Esophagus squamous epithelium (tissue), 4 donors: ENCODE data around the gene TRIM29.

ENCODE experiments used
- POLR2A ChIP-seq, 4 donors: fragments of 450-650 bp; IDR thresholded peaks; one replicate each; pipeline ENCODE4 v1.6.1; 2017; ENCODE audit warnings: antibody characterized with exemption in 4 of 4, mild to moderate bottlenecking in 4 of 4, moderate library complexity in 3 of 4
- TF ChIP-seq, protein P1 (sequence below), 6 experiments: fragments of 450-650 bp in 4 of 6; fragments of 200-600 bp in 2 of 6; sonication (generic) in 2 of 6; IDR thresholded peaks; one replicate each; pipeline ENCODE4 v1.5.1; 2016 to 2019; ENCODE audit warnings: antibody characterized with exemption in 6 of 6, mild to moderate bottlenecking in 4 of 6, moderate library complexity in 4 of 6

DNA sequence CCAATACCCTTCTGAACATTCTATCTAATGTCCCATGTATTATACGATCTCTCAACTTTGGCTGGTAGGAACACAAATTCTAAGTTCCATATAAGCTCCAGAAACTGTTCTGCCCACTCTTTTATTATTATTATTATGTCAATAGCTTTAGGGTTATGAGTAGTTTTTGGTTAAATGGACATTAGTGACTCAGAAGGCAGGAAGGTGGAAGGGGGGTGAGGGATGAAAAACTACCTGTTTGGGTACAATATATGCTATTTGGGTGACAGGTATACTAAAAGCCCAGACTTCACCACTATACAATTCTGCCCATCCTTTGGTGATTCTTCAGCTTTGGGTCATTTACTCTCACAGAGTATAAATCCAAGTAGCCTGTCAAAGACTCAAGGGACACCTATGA is 22.5 kb upstream of the TRIM29 start:
- TF ChIP-seq, protein P1, sequence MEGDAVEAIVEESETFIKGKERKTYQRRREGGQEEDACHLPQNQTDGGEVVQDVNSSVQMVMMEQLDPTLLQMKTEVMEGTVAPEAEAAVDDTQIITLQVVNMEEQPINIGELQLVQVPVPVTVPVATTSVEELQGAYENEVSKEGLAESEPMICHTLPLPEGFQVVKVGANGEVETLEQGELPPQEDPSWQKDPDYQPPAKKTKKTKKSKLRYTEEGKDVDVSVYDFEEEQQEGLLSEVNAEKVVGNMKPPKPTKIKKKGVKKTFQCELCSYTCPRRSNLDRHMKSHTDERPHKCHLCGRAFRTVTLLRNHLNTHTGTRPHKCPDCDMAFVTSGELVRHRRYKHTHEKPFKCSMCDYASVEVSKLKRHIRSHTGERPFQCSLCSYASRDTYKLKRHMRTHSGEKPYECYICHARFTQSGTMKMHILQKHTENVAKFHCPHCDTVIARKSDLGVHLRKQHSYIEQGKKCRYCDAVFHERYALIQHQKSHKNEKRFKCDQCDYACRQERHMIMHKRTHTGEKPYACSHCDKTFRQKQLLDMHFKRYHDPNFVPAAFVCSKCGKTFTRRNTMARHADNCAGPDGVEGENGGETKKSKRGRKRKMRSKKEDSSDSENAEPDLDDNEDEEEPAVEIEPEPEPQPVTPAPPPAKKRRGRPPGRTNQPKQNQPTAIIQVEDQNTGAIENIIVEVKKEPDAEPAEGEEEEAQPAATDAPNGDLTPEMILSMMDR (IDR thresholded peaks at IDR 0.05) = no peak
- no peak for TF ChIP-seq POLR2A (IDR thresholded peaks at IDR 0.05)
